ENCODE data around the gene ENPP3. TPM values are rescaled to one million over a fixed set of nuclear protein-coding genes. Genes with fewer than 3 reads are reported as not detected.

Gene ENPP3
- total and polyA plus RNA-seq, 9 of the 15 experiments (the other 6 are each of a cell fraction or from before 2014, with no cell fraction given): 14.0 to 32.8 (median 21.6) TPM

DNA sequence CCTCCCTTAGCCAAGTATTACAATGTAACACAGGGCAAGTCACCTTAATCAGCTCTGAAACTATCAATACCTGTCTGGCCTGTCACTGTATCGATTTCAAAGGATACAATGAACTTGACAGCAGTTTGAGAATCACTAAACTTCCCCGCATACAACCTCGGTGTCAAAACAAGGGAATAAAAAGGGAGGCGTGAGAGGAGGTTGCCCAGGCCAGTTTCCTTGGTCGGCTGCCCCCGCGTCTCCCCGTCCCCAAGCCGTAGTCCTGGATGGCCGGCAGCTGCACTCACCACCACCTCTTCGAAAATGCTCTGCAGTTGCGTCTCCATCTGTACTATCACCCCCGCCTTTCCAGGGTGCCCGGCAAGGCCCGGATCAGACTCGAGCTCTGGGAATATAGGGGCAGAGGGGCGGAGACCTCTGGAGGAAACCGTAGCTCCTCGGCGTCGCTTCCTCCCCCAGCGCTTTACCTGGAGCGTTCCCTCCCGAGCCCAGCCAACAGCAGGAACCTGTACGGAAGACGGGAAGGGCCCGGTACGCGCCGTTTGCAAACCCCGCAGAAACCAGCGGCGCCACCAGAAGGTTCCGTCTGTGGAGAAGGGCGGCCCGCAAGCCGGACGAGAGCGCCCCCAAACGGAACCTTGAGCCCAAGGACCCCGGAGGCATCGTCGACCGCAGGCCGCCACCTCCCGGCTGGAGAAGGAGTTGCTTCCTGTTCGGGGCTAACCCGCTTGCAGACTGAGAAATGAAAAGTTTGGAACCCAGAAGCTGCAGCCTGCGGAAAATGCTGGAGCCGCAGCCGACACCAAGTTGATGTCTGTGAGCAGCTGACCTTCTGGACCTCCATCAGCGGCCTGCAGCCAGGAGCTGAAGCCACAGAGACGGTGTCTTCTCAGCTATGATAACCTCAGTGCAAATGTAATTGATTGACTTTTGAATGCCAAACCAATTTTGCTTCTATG, 9.1 kb upstream of the ENPP3 start, which contains the start of gene MED23 (continued):
- TF ChIP-seq, protein P1, sequence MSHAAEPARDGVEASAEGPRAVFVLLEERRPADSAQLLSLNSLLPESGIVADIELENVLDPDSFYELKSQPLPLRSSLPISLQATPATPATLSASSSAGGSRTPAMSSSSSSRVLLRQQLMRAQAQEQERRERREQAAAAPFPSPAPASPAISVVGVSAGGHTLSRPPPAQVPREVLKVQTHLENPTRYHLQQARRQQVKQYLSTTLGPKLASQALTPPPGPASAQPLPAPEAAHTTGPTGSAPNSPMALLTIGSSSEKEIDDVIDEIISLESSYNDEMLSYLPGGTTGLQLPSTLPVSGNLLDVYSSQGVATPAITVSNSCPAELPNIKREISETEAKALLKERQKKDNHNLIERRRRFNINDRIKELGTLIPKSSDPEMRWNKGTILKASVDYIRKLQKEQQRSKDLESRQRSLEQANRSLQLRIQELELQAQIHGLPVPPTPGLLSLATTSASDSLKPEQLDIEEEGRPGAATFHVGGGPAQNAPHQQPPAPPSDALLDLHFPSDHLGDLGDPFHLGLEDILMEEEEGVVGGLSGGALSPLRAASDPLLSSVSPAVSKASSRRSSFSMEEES (CRISPR knock-in tag; IDR thresholded peaks at IDR 0.05): no peak
- TF ChIP-seq RBM39 (optimal IDR thresholded peaks at IDR 0.05; ENCODE audit: low read depth, low read length): no peak
- peak; percentile 47 for TF ChIP-seq SAP30 (IDR thresholded peaks at IDR 0.05; ENCODE audit: borderline replicate concordance, insufficient read depth, low read depth, low read length, poor library complexity, severe bottlenecking)
- no peak for TF ChIP-seq NFXL1 (CRISPR knock-in tag; IDR thresholded peaks at IDR 0.05)
- no peak for TF ChIP-seq CBX8 (IDR thresholded peaks at IDR 0.05; ENCODE audit: borderline replicate concordance, extremely low read depth, low read depth, low read length, poor library complexity, severe bottlenecking)
- TF ChIP-seq TCF3 (CRISPR knock-in tag; IDR thresholded peaks at IDR 0.05): peak; percentile 62
- peak; percentile 99 for TF ChIP-seq SP1 (CRISPR knock-in tag; IDR thresholded peaks at IDR 0.05)
- TF ChIP-seq, protein P2, sequence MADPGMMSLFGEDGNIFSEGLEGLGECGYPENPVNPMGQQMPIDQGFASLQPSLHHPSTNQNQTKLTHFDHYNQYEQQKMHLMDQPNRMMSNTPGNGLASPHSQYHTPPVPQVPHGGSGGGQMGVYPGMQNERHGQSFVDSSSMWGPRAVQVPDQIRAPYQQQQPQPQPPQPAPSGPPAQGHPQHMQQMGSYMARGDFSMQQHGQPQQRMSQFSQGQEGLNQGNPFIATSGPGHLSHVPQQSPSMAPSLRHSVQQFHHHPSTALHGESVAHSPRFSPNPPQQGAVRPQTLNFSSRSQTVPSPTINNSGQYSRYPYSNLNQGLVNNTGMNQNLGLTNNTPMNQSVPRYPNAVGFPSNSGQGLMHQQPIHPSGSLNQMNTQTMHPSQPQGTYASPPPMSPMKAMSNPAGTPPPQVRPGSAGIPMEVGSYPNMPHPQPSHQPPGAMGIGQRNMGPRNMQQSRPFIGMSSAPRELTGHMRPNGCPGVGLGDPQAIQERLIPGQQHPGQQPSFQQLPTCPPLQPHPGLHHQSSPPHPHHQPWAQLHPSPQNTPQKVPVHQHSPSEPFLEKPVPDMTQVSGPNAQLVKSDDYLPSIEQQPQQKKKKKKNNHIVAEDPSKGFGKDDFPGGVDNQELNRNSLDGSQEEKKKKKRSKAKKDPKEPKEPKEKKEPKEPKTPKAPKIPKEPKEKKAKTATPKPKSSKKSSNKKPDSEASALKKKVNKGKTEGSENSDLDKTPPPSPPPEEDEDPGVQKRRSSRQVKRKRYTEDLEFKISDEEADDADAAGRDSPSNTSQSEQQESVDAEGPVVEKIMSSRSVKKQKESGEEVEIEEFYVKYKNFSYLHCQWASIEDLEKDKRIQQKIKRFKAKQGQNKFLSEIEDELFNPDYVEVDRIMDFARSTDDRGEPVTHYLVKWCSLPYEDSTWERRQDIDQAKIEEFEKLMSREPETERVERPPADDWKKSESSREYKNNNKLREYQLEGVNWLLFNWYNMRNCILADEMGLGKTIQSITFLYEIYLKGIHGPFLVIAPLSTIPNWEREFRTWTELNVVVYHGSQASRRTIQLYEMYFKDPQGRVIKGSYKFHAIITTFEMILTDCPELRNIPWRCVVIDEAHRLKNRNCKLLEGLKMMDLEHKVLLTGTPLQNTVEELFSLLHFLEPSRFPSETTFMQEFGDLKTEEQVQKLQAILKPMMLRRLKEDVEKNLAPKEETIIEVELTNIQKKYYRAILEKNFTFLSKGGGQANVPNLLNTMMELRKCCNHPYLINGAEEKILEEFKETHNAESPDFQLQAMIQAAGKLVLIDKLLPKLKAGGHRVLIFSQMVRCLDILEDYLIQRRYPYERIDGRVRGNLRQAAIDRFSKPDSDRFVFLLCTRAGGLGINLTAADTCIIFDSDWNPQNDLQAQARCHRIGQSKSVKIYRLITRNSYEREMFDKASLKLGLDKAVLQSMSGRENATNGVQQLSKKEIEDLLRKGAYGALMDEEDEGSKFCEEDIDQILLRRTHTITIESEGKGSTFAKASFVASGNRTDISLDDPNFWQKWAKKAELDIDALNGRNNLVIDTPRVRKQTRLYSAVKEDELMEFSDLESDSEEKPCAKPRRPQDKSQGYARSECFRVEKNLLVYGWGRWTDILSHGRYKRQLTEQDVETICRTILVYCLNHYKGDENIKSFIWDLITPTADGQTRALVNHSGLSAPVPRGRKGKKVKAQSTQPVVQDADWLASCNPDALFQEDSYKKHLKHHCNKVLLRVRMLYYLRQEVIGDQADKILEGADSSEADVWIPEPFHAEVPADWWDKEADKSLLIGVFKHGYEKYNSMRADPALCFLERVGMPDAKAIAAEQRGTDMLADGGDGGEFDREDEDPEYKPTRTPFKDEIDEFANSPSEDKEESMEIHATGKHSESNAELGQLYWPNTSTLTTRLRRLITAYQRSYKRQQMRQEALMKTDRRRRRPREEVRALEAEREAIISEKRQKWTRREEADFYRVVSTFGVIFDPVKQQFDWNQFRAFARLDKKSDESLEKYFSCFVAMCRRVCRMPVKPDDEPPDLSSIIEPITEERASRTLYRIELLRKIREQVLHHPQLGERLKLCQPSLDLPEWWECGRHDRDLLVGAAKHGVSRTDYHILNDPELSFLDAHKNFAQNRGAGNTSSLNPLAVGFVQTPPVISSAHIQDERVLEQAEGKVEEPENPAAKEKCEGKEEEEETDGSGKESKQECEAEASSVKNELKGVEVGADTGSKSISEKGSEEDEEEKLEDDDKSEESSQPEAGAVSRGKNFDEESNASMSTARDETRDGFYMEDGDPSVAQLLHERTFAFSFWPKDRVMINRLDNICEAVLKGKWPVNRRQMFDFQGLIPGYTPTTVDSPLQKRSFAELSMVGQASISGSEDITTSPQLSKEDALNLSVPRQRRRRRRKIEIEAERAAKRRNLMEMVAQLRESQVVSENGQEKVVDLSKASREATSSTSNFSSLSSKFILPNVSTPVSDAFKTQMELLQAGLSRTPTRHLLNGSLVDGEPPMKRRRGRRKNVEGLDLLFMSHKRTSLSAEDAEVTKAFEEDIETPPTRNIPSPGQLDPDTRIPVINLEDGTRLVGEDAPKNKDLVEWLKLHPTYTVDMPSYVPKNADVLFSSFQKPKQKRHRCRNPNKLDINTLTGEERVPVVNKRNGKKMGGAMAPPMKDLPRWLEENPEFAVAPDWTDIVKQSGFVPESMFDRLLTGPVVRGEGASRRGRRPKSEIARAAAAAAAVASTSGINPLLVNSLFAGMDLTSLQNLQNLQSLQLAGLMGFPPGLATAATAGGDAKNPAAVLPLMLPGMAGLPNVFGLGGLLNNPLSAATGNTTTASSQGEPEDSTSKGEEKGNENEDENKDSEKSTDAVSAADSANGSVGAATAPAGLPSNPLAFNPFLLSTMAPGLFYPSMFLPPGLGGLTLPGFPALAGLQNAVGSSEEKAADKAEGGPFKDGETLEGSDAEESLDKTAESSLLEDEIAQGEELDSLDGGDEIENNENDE (IDR thresholded peaks at IDR 0.05; ENCODE audit: low read depth, low read length): peak; percentile 72
- peak; percentile 100 for TF ChIP-seq XRCC5 (IDR thresholded peaks at IDR 0.05; ENCODE audit: low read depth, low read length)
